ENCODE data around the gene MPRIP.
"Not testable (repeated sequence)": the region's sequence is repeated elsewhere in the genome, so short reads cannot be mapped to it uniquely, and the experiment has no call there.

Gene MPRIP

GRCh38 chr17:17167986-17168385 is 125.7 kb downstream of the MPRIP start:
- DNase-seq (ENCODE audit: low read depth) = no peak

DNA sequence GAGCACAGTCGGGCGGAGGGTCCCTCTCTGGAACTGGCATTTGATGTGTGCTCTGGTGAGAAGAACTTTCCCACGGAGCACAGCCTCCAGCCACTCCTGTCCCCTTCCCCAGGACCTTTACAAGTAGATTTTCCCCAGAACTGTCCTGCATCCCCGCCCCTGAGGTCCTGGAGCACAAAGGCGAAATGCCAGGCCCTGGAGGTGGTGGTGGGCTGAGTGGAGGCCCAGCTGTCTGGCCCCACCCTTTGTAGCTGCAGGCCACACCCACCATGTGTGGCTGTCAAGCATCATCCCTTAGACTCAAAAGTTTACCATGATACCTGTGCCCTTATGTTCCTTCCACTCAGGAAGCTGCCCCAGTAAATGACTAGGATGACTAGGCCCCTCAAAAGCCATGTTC is 126.1 kb downstream of the MPRIP start:
- no peak for DNase-seq (ENCODE audit: low read depth)

DNA sequence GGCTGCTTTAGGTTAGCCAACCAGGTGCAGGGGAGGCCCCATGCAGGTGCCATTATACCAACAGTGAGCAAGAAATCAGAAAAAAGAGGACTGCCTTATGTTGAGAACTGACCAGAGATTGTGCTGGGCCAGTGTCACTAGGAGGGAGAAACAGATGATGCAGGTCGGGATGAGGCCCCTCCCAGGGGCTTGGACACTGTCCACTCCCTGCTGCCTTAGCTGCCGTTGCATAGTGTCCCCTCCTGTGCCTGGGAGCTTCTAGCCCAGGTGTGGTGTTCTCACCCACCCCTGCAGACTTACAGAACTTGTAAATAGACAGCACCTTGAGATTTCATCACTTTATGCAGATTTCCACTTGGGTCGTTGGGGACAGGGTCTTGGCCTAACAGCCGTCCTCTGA is 127.1 kb downstream of the MPRIP start:
- DNase-seq (ENCODE audit: low read depth) = no peak

GRCh38 chr17:17170346-17170985 is 128.2 kb downstream of the MPRIP start:
- DNase-seq (ENCODE audit: low read depth) = no peak

DNA sequence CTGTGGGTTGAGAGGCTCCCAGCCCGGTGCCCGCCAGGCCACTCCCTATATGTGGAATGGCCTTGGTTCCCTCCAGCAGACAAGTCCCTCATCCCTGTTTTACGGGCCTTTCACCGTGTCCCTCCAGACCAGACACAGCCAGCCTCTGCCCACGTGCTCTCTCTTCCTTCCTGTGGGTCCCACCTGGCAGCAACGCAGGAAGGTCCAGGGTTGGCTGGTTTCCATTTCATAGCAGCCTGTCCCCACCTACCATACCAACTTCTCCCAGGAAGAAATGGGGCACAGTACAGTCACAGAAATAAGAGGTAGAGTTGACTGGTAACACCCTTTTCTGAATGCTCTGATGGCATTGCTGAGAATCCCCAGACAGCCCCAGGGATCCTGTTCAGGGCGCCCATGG is 128.9 kb downstream of the MPRIP start:
- DNase-seq (ENCODE audit: low read depth) = no peak

DNA sequence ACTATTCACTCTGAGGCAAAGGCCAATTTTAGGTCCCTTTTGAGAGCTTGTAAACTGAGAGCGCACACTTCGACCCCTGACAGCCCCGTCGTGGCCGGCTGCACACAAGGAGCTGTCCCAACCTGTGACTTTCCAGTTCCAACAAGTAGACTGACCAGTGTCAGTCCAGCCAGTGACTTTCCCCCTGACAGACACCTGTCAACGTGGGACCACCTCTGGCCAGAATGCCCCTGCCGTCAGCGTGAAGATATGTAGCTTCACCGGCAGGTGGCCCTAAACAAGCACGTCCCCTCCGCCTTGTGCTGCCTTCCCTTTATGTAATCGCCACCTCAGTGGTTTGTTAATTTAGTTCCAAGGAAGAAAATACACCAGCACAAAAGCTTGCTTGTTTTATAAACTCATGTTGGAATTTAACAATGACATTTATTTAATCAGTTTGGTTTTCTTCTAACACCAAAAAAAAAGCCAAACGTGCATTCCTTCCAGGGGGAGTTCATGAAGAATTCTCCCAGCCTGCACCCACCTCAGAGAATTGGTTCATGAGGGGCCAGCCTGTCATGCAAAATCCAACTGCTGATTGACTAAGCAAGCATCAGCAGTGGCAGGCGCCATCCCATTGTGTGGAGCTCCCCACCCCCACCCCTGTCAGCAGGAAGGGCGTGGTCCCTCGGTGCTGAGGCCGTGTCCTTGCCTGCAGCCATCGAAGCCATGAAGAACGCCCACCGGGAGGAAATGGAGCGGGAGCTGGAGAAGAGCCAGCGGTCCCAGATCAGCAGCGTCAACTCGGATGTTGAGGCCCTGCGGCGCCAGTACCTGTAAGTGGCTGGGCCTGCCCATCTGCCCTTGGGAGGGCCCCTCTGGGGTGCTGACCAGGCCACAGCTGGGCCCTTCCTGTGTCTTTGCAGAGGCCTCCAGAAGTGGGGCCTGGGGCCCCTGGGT is 130.0 kb downstream of the MPRIP start:
- DNase-seq (ENCODE audit: low read depth) = no peak

DNA sequence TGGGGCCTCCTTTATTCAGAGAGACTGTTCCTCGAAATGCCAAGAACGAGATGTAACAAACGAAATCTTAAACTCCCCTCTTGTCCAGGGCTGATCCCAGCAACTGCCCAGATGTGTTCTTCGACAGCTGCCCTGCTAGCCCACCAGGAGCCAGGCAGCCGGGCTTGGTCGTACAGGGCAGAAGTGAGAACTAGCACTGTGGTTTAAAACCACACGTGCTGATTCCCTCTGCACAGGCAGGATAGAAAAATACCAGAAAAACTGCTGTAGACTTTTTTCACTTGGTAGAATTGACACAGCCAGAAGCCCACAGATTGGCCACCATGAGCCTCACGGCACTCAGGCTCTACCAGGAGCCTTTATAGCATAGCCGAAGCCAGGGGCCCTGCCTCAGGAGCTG is 130.7 kb downstream of the MPRIP start:
- DNase-seq (ENCODE audit: low read depth) = no peak

GRCh38 chr17:17173921-17174320 is 131.7 kb downstream of the MPRIP start:
- no peak for DNase-seq (ENCODE audit: low read depth)

DNA sequence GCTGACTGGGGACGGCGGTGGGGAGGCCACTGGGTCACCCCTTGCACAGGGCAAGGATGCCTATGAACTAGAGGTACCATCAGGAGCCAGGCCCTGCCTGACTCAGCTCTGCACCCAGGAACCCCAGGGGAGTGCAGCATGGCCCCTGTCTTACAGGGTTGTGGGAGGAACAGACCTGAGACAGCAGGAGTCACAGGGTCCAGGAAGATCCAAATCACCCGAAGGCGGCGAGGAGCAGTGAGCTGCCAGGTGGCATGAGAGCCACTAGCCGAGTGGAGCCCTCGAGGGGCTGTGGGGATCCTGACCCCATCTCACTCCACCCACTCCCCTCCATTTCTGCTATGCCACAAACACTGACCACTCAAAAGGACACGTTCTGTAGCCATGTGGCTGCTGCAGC is 133.1 kb downstream of the MPRIP start:
- DNase-seq (ENCODE audit: low read depth) = no peak

DNA sequence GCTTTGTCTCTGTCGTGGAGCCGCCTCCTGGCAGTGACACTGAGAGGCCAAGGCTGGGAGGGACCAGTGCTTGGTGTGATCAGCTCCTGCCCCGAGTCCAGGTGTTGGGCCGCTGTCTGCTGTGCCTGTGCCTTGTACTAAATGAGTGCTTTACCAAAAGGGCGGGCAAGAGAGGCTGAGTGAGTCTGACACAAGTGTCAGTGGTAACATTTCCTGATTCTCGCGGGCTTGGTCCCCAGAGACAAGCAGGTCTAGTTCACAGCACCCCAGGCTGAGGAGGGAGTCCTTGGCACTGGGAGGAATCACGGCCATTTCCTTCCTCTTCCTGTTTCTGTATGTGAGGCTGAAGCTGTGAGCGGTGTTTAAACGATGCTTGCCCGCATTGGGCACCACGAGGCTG is 133.7 kb downstream of the MPRIP start:
- DNase-seq (ENCODE audit: low read depth) = no peak

GRCh38 chr17:17176341-17176740 is 134.1 kb downstream of the MPRIP start:
- no peak for DNase-seq (ENCODE audit: low read depth)

GRCh38 chr17:17177176-17177575 is 134.9 kb downstream of the MPRIP start:
- DNase-seq (ENCODE audit: low read depth) = no peak

DNA sequence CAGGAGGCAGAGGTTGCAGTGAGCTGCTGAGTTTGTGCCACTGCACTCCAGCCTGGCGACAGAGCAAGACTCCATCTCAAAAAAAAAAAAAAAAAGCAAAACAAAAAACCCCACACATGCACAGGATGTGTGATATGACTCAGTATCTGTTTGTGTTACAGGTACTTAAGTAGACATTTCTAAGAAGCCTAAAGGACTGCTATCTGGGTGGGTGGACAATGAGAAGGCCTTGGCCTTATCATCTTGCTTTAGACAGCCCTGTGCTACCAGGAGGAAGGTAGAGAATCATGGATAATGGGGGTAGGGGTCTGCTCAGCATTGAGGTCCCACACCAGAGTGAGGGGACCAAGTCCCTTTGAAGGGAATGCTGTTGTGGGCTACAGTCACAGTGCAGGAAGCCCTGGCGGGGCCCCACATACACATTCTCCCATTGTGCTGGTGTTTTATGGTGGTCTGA is 137.1 kb downstream of the MPRIP start:
- DNase-seq (ENCODE audit: low read depth) = no peak

- DNase-seq (ENCODE audit: low read depth) = no peak
Observed at GRCh38 chr17:17180141-17180603, 137.9 kb downstream of the MPRIP start.

DNA sequence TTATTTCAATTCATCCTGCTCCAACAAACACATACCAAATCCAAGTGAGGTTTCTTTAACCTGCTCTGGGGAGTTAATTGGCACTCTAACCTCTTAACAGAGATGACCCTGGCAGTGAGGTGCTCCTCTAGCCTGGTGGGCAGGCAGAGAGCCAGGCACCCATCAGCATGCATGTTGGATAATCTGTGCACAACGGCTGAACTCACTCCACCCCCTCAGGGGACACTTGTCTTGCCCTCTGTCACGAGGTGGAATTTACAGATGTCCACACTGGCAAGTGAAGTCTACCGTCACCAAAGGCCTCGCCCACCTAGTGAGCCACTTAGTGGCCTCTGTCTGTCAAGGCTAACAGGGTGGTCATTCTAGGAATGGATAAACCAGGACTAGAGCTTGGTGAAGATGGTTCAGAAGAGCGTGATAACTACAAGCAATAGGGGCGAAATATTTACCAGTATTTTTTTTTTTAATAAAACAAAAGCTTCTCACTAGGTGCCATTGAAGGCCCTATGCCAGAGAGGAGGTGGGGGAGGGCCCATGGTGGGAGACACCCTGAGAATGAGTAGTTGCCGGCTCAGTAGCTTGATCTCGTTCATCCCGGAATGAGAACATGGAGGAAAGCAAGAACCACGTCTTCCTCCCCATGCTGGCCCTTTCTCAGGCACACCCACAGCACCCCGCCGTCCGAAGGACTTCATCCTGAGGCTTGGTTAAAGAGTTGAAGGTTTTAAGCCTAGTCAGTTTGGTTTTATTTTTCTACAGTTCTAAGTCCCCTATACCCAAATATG is 138.7 kb downstream of the MPRIP start:
- no peak for DNase-seq (ENCODE audit: low read depth)

DNA sequence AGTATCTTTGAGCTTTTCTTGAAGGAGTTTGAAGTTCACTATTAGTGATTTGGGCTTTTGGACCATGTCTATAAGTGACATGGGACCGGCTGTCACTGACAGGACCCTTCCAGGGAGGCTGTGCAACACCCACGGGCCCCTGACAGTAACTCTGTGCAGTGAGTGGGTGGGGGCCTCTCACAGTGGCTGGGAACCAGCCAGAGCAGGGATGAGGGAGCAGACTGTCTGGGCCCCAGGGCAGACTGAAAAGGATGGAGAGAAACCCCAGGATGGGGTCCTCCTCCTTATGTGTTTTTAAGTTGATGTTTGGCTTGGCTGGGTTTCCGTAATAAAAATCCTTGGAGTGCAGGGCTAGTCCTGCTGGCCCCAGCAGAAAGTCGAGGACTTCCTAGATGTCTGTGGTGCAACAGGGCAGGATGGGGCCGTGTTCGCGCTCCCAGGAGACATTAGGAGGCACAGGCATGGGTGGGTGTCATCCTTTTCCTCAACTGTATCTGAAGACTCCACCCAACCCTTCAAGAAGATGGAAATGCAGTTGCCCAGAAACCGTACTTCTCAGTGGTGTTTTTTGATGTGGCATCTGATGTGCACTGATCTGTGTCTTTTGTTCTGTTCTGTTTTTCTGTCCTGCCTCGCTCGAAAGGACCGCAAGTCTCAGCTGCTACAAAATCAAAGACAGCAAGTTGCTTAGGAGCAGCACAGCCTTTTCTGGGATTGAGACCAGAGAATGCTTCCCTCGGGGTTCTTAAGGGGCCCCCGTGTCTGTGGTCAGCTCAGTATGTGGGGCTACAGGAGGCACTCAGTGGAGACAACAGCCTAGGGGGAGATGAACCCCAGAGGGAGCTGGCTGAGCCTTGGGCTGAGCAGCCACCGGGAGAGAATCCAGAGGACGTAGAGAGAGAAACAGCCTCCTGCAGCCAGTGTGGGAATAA is 139.7 kb downstream of the MPRIP start:
- DNase-seq (ENCODE audit: low read depth) = no peak

DNA sequence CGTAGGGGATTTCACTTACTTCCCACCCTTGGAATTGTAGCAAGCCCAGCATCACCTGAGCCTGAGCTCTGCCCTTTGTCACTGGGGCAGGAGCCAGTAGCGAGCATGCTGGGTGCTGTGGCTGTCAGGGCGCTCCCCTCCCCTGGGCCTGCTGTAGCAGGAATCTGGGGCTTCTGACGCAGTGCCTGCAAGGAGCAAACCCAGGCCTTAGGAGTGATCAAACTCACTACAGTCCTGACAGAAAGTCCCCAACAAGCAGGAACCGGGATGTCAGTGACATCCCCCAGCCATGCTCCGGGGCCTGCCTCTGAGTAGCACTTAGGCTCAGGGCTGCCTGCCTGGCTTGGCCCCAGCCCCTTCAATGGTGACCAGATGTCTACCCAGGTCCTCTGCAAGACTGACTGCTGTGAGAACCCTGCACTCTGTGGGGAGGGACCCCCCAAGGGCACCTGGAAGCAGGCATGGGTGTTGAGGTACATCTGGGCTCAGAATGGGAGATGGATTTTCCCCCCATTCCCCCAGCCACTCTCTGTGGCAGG is 140.4 kb downstream of the MPRIP start:
- no peak for DNase-seq (ENCODE audit: low read depth)

DNA sequence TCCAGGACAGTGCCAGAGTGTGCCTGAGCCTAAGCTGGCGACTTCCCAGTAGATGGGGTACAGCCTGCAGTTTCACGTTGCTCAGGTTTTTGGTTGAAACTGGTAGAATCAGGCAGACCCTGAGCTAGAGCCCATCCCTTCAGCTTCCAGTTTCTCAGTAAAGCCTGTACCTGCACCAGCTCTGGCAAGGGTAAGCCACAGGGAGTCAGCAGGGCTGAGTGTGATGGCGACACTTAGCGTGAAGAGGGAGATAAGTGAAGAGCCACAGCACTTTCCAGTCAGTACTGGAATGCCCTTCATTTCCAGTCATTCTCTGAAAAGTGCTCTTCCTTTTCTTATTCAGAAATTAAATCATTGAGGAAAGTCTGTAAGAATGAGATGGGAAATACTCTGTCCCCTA is 141.5 kb downstream of the MPRIP start:
- no peak for DNase-seq (ENCODE audit: low read depth)

DNA sequence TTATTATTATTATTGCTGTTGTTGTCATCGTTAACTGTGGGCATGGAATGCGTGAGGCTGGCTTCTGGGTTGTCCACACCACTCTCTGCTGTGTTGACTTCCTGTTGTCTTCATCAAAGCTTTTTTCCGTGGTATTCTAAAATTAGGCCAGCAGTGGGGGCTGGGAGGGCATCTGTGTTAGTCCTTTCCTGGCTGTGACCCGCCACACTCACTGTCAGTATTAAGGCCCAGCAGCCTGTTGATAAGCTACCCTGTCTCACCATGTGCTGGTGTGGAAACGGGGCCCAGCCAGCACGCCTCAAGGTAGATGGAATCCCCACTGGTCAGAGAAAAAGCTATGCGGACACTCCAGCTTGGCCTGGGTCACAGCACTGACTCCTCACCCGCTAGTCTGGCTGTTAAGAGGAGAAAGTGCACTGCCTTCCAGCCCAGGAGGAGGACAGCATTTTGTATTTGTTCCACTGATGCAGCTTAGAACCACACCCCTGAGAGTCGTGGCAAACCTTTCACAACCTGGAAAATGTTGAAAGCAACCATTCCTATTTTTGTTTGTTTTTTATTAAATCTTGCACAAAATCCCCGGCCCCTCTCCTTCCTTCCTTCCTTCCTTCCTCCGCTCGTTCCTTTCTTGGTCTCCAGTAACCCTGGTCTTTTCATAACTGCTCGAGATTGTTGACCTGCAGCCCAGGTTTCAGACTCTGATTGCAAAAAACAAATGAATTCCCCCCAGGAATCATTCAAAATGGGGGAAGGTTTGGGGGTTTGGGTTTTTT is 142.9 kb downstream of the MPRIP start:
- not testable (repeated sequence) for DNase-seq (ENCODE audit: low read depth)

DNA sequence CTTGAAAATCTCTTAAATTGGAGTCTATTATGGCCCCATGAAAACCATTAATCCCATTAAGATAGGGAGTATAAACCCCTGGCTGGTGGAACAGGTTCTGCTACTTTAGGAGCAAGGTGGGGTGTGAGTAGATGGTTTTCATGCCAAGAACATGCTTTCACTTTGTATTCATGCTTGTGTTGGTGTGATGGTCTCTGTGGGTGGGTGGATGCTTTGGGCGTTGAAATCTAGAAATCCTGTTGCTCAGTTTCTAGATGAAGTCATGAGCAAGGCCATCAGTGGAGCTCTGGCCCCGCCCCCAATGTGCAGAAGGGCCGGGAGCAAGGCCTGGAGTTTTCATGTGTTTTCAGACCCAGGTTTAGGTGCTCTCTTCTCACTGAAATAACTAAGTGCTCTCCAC is 143.8 kb downstream of the MPRIP start:
- DNase-seq (ENCODE audit: low read depth) = no peak
